ENCODE results near the gene CNNM4.

CNNM4 gene

DNA sequence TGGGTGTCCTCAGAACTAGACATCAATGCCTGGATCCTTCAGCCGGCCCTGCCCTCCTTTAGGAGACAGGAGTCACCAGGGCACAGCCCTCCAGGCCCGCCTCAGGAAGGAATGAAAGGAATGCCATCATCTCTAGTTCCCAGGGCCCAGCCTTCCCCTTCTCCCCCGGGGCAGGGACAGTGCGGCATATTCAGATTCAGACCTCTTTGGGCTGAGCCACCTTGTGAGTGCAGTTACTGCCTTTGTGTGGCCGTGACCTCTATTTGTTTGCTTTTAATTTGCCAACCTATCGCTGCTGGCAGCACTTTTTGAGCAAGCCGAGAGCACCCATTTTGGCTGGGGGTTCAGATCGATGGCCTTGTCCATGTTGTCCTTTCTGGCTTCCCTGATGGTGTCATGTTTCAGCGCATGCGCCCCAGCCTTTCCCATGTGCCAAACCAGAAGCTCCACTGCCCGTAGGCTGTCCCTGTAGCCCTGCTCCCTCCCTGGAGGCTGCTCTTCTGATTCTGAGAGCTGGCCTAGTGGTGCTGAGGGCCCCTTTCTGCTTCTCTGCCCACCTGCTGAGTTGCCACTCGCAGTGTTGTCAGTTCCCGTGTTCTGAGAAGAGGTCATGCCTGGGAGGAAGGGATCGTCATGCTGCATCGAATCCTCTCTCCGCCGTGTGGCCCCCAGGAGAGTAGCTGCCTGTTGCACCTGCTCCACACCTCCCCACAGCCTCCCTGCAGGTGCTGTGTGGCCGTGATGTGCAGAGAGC lies 72.2 kb downstream of the CNNM4 start:
- TF ChIP-seq, protein P1, sequence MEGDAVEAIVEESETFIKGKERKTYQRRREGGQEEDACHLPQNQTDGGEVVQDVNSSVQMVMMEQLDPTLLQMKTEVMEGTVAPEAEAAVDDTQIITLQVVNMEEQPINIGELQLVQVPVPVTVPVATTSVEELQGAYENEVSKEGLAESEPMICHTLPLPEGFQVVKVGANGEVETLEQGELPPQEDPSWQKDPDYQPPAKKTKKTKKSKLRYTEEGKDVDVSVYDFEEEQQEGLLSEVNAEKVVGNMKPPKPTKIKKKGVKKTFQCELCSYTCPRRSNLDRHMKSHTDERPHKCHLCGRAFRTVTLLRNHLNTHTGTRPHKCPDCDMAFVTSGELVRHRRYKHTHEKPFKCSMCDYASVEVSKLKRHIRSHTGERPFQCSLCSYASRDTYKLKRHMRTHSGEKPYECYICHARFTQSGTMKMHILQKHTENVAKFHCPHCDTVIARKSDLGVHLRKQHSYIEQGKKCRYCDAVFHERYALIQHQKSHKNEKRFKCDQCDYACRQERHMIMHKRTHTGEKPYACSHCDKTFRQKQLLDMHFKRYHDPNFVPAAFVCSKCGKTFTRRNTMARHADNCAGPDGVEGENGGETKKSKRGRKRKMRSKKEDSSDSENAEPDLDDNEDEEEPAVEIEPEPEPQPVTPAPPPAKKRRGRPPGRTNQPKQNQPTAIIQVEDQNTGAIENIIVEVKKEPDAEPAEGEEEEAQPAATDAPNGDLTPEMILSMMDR (conservative IDR thresholded peaks at IDR 0.05) = no peak
- no peak for TF ChIP-seq ZFX (IDR thresholded peaks at IDR 0.05)
- H3K27ac ChIP-seq = peak overlapping the region; percentile 65

DNA sequence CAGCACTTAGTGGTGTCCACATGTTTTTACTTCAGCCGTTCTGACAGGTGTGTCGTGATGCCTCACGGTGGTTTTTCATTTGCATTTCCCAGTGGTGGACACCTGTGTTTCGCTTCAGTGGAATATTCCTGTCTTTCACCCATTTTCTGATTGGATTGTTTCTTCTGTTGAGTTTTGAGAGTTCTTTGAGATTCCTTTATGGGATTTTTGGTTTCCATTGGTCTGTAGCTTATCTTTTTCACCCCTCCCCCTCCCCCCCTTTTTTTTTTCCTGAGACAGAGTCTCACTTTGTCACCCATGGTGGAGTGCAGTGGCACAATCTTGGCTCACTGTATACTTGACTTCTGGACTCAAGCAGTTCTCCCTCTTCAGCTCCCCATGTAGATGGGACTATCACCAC lies 75.1 kb downstream of the CNNM4 start:
- TF ChIP-seq ZFX (IDR thresholded peaks at IDR 0.05) = no peak
- TF ChIP-seq, protein P1 (conservative IDR thresholded peaks at IDR 0.05) = no peak
- H3K27ac ChIP-seq = no peak overlapping the region

GRCh38 chr2:96837575-96837974 lies 76.9 kb downstream of the CNNM4 start:
- TF ChIP-seq, protein P1 (conservative IDR thresholded peaks at IDR 0.05) = no peak
- TF ChIP-seq ZFX (IDR thresholded peaks at IDR 0.05) = no peak

GRCh38 chr2:96838345-96839292 lies 77.9 kb downstream of the CNNM4 start:
- TF ChIP-seq, protein P1 (conservative IDR thresholded peaks at IDR 0.05) = no peak
- no peak for TF ChIP-seq ZFX (IDR thresholded peaks at IDR 0.05)
- no peak overlapping the region for H3K27ac ChIP-seq

More at GRCh38 chr2:96837575-96837974, 76.9 kb downstream of the CNNM4 start:
- H3K27ac ChIP-seq = no peak overlapping the region

DNA sequence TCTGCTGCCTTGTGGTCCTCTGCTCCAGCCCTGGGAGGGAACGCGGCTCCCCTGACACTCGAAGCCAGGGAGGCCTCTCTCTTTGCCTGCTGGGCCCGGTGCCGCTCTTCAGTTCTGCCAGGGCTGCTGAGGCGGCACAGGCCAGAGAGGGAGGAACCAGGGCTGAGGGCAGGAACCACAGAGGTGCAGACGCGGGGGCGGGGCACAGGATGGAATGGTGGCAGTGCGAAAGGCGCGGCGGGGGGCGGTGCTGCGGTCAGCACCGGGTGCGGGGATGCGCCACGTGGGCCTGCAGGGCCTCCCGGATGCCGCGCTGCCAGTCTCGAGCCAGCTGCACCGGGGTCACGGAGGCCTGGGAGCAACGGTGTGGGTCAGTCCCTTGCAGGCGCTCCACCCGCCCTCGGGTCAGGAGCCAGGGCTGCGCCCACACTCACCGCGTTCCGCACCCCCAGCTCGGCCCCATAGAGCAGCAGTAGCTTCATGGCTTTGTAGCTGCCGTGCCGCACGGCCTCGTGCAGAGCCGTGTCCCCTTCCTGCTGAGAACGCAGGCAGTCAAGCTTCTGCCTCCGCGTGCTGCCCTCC lies 78.7 kb downstream of the CNNM4 start:
- TF ChIP-seq, protein P1 (conservative IDR thresholded peaks at IDR 0.05) = no peak
- TF ChIP-seq ZFX (IDR thresholded peaks at IDR 0.05) = no peak
- H3K27ac ChIP-seq = no peak overlapping the region

- H3K27ac ChIP-seq = no peak overlapping the region
- TF ChIP-seq ZFX (IDR thresholded peaks at IDR 0.05) = no peak
- TF ChIP-seq, protein P1 (conservative IDR thresholded peaks at IDR 0.05) = no peak
Measured at GRCh38 chr2:96839875-96840850, 79.5 kb downstream of the CNNM4 start.
